WTC11 (cell line): Measurements from ENCODE around the gene SNTB2. TPM values are rescaled to one million over a fixed set of nuclear protein-coding genes. Genes with fewer than 3 reads are reported as not detected.

Source experiments
- ATAC-seq: fragments of 200-7000 bp; cut with Tn5 transposase; 2 replicates; pipeline ENCODE4 v1.10.0; 2021; ENCODE audit warnings: mild to moderate bottlenecking, moderate library complexity
- CTCF ChIA-PET: fragments of 300-600 bp; sonication (Branson Sonifier 250); formaldehyde crosslinking; loops from one replicate; lab custom pipeline; 2021; ENCODE audit warnings: antibody characterized with exemption; lab: Charles Lee
- POLR2A ChIA-PET: fragments of 350-600 bp; sonication (Branson Sonifier 250); formaldehyde crosslinking; loops from one replicate; lab custom pipeline; 2021; ENCODE audit warnings: antibody characterized with exemption; lab: Charles Lee
- DNase-seq: peaks from one replicate; pipeline ENCODE4 v3.0.0; 2021; ENCODE audit warnings: low spot score
- H3K27ac Mint-ChIP-seq: 2 replicates; pipeline ENCODE4 v1.8.0; 2021; ENCODE audit warnings: mixed read lengths
- H3K27me3 Mint-ChIP-seq: 2 replicates; pipeline ENCODE4 v1.8.0; 2021; ENCODE audit warnings: low read depth, mild to moderate bottlenecking, moderate library complexity, mixed read lengths
- H3K36me3 Mint-ChIP-seq: 2 replicates; pipeline ENCODE4 v1.8.0; 2021; ENCODE audit warnings: mixed read lengths
- H3K4me1 Mint-ChIP-seq: 2 replicates; pipeline ENCODE4 v1.8.0; 2022; ENCODE audit warnings: mixed read lengths
- H3K4me3 Mint-ChIP-seq: 2 replicates; pipeline ENCODE4 v1.8.0; 2021; ENCODE audit warnings: mild to moderate bottlenecking, moderate library complexity, mixed read lengths
- H3K9me3 Mint-ChIP-seq: 2 replicates; pipeline ENCODE4 v1.8.0; 2021; ENCODE audit warnings: mixed read lengths
- AR ChIP-seq: fragments of 250-450 bp; sonication (Bioruptor Pico); IDR thresholded peaks from 2 replicates; pipeline ENCODE4 v1.9.0; 2021; ENCODE audit warnings: mild to moderate bottlenecking
- CBFB ChIP-seq: sonication (generic); formaldehyde crosslinking; IDR thresholded peaks from 2 replicates; pipeline ENCODE4 v1.8.1; 2022; ENCODE audit warnings: mild to moderate bottlenecking, low read depth, missing genetic modification reagents
- EMX1 ChIP-seq: fragments of 250-450 bp; sonication (Bioruptor Pico); IDR thresholded peaks from 2 replicates; pipeline ENCODE4 v1.8.0; 2021; ENCODE audit warnings: mild to moderate bottlenecking
- ERG ChIP-seq: fragments of 250-450 bp; sonication (Bioruptor Pico); IDR thresholded peaks from 2 replicates; pipeline ENCODE4 v1.8.0; 2021; ENCODE audit warnings: mild to moderate bottlenecking
- ESRRA ChIP-seq: sonication (generic); formaldehyde crosslinking; IDR thresholded peaks from 2 replicates; pipeline ENCODE4 v1.8.1; 2022; ENCODE audit warnings: mild to moderate bottlenecking, missing genetic modification reagents, borderline replicate concordance
- FOXK1 ChIP-seq: sonication (generic); formaldehyde crosslinking; IDR thresholded peaks from 2 replicates; pipeline ENCODE4 v1.8.0; 2022; ENCODE audit warnings: mild to moderate bottlenecking, moderate library complexity, missing genetic modification reagents
- GTF2I ChIP-seq: fragments of 250-450 bp; sonication (Bioruptor Pico); conservative IDR thresholded peaks from 2 replicates; pipeline ENCODE4 v1.4.0; 2021; ENCODE audit warnings: mild to moderate bottlenecking
- HMGXB4 ChIP-seq: sonication (generic); formaldehyde crosslinking; IDR thresholded peaks from 2 replicates; pipeline ENCODE4 v1.8.1; 2023; ENCODE audit warnings: mild to moderate bottlenecking, moderate library complexity, missing genetic modification reagents
- MAX ChIP-seq: sonication (generic); formaldehyde crosslinking; IDR thresholded peaks from 2 replicates; pipeline ENCODE4 v1.8.0; 2022; ENCODE audit warnings: mild to moderate bottlenecking, missing genetic modification reagents
- NFATC4 ChIP-seq: fragments of 250-450 bp; sonication (Bioruptor Pico); IDR thresholded peaks from 2 replicates; pipeline ENCODE4 v1.9.0; 2021; ENCODE audit warnings: mild to moderate bottlenecking
- NR3C1 ChIP-seq: sonication (generic); formaldehyde crosslinking; conservative IDR thresholded peaks from 2 replicates; pipeline ENCODE4 v1.8.1; 2023; ENCODE audit warnings: low read depth, mild to moderate bottlenecking, missing genetic modification reagents
- SMAD3 ChIP-seq: sonication (generic); formaldehyde crosslinking; IDR thresholded peaks from 2 replicates; pipeline ENCODE4 v1.8.0; 2022; ENCODE audit warnings: missing genetic modification reagents, mild to moderate bottlenecking, borderline replicate concordance
- TEAD4 ChIP-seq: sonication (generic); formaldehyde crosslinking; IDR thresholded peaks from 2 replicates; pipeline ENCODE4 v1.8.0; 2022; ENCODE audit warnings: mild to moderate bottlenecking, missing genetic modification reagents
- TP53 ChIP-seq: sonication (generic); formaldehyde crosslinking; IDR thresholded peaks from 2 replicates; pipeline ENCODE4 v1.8.1; 2023; ENCODE audit warnings: mild to moderate bottlenecking, missing genetic modification reagents
- ZNF121 ChIP-seq: sonication (generic); formaldehyde crosslinking; IDR thresholded peaks from 2 replicates; pipeline ENCODE4 v1.8.0; 2023; ENCODE audit warnings: missing genetic modification reagents
- ZNF138 ChIP-seq: sonication (generic); formaldehyde crosslinking; conservative IDR thresholded peaks from 2 replicates; pipeline ENCODE4 v1.8.1; 2022; ENCODE audit warnings: mild to moderate bottlenecking, moderate library complexity, missing genetic modification reagents
- ZNF232 ChIP-seq: sonication (generic); formaldehyde crosslinking; IDR thresholded peaks from 2 replicates; pipeline ENCODE4 v1.8.0; 2022; ENCODE audit warnings: mild to moderate bottlenecking, missing genetic modification reagents
- ZNF263 ChIP-seq: sonication (generic); formaldehyde crosslinking; IDR thresholded peaks from 2 replicates; pipeline ENCODE4 v1.8.1; 2022; ENCODE audit warnings: low read depth, mild to moderate bottlenecking, moderate library complexity, missing genetic modification reagents
- ZNF423 ChIP-seq: fragments of 250-450 bp; sonication (Bioruptor Pico); IDR thresholded peaks from 2 replicates; pipeline ENCODE4 v2.1.2; 2022; ENCODE audit warnings: mild to moderate bottlenecking, moderate library complexity
- total RNA-seq: library from RNA; stranded (reverse); gene quantifications from 3 replicates; pipeline ENCODE4 v1.2.3, GENCODE V29; 2021
- TF ChIP-seq, protein P1 (sequence below): fragments of 200-600 bp; IDR thresholded peaks from 2 replicates; pipeline ENCODE4 v1.8.0; 2022; ENCODE audit warnings: antibody characterized with exemption
- TF ChIP-seq, protein P2 (sequence below): sonication (generic); formaldehyde crosslinking; conservative IDR thresholded peaks from 2 replicates; pipeline ENCODE4 v1.8.1; 2022; ENCODE audit warnings: mild to moderate bottlenecking, missing genetic modification reagents
- TF ChIP-seq, protein P3 (sequence below): sonication (generic); formaldehyde crosslinking; IDR thresholded peaks from 2 replicates; pipeline ENCODE4 v1.8.1; 2022; ENCODE audit warnings: missing genetic modification reagents, borderline replicate concordance
- TF ChIP-seq, protein P4 (sequence below): sonication (generic); formaldehyde crosslinking; IDR thresholded peaks from 2 replicates; pipeline ENCODE4 v1.8.1; 2022; ENCODE audit warnings: low read depth, missing genetic modification reagents, borderline replicate concordance
- TF ChIP-seq, protein P5 (sequence below): sonication (generic); formaldehyde crosslinking; IDR thresholded peaks from 2 replicates; pipeline ENCODE4 v1.8.1; 2023; ENCODE audit warnings: mild to moderate bottlenecking, missing genetic modification reagents, moderate library complexity

The SNTB2 gene
- total RNA-seq, 1 experiment from 2014 or later: 23.7 TPM

- CTCF ChIA-PET: interaction anchor here (1.3 to 2.2 kb wide), 2 partner anchors 13 to 161 kb away, joined by 6 to 7 read pairs; no protein-coding TSS in a partner anchor
- POLR2A ChIA-PET: no interaction called here
- Mint-ChIP-seq H3K36me3 (peaks cover 2% of the 10 kb centered on the region; the same call in 1 of the 2 replicates), H3K4me3 (peak within 1 kb of the TSS; percentile 96), H3K9me3 (no peaks in the 10 kb centered on the region), H3K27me3 (no peaks in the 10 kb centered on the region), H3K4me1 (peaks cover 9% of the 10 kb centered on the region), H3K27ac (peak within 1 kb of the TSS; percentile 96)
- ATAC-seq (peak; percentile 95), DNase-seq (peak; percentile 97)
- TF ChIP-seq CBFB (CRISPR knock-in tag) (no peak), MAX (no peak), EMX1 (CRISPR knock-in tag) (no peak), ESRRA (CRISPR knock-in tag) (peak; percentile 36; the same call in 1 of the 2 replicates), FOXK1 (CRISPR knock-in tag) (peak; percentile 80; the same call in 1 of the 2 replicates), NFATC4 (no peak), NR3C1 (CRISPR knock-in tag) (no peak), TEAD4 (peak; percentile 2; the same call in 1 of the 2 replicates), ZNF121 (CRISPR knock-in tag) (no peak), SMAD3 (CRISPR knock-in tag) (no peak; the same call in 1 of the 2 replicates), ERG (CRISPR knock-in tag) (no peak), ZNF138 (CRISPR knock-in tag) (no peak), ZNF232 (CRISPR knock-in tag) (peak; percentile 87; the same call in 1 of the 2 replicates), HMGXB4 (CRISPR knock-in tag) (peak; percentile 70), TP53 (no peak; the same call in 1 of the 2 replicates), GTF2I (no peak), ZNF263 (CRISPR knock-in tag) (0 out of 2 replicates have a peak, but pooled peaks have one; percentile 33), AR (CRISPR knock-in tag) (no peak), ZNF423 (0 out of 2 replicates have a peak, but pooled peaks have one; percentile 47)
- TF ChIP-seq, protein P1, sequence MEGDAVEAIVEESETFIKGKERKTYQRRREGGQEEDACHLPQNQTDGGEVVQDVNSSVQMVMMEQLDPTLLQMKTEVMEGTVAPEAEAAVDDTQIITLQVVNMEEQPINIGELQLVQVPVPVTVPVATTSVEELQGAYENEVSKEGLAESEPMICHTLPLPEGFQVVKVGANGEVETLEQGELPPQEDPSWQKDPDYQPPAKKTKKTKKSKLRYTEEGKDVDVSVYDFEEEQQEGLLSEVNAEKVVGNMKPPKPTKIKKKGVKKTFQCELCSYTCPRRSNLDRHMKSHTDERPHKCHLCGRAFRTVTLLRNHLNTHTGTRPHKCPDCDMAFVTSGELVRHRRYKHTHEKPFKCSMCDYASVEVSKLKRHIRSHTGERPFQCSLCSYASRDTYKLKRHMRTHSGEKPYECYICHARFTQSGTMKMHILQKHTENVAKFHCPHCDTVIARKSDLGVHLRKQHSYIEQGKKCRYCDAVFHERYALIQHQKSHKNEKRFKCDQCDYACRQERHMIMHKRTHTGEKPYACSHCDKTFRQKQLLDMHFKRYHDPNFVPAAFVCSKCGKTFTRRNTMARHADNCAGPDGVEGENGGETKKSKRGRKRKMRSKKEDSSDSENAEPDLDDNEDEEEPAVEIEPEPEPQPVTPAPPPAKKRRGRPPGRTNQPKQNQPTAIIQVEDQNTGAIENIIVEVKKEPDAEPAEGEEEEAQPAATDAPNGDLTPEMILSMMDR: peak; percentile 95
- TF ChIP-seq, protein P2, sequence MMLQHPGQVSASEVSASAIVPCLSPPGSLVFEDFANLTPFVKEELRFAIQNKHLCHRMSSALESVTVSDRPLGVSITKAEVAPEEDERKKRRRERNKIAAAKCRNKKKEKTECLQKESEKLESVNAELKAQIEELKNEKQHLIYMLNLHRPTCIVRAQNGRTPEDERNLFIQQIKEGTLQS (CRISPR knock-in tag): no peak
- TF ChIP-seq, protein P3, sequence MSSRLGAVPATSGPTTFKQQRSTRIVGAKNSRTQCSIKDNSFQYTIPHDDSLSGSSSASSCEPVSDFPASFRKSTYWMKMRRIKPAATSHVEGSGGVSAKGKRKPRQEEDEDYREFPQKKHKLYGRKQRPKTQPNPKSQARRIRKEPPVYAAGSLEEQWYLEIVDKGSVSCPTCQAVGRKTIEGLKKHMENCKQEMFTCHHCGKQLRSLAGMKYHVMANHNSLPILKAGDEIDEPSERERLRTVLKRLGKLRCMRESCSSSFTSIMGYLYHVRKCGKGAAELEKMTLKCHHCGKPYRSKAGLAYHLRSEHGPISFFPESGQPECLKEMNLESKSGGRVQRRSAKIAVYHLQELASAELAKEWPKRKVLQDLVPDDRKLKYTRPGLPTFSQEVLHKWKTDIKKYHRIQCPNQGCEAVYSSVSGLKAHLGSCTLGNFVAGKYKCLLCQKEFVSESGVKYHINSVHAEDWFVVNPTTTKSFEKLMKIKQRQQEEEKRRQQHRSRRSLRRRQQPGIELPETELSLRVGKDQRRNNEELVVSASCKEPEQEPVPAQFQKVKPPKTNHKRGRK (CRISPR knock-in tag): no peak
- TF ChIP-seq, protein P4, sequence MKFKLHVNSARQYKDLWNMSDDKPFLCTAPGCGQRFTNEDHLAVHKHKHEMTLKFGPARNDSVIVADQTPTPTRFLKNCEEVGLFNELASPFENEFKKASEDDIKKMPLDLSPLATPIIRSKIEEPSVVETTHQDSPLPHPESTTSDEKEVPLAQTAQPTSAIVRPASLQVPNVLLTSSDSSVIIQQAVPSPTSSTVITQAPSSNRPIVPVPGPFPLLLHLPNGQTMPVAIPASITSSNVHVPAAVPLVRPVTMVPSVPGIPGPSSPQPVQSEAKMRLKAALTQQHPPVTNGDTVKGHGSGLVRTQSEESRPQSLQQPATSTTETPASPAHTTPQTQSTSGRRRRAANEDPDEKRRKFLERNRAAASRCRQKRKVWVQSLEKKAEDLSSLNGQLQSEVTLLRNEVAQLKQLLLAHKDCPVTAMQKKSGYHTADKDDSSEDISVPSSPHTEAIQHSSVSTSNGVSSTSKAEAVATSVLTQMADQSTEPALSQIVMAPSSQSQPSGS (CRISPR knock-in tag): no peak
- TF ChIP-seq, protein P5, sequence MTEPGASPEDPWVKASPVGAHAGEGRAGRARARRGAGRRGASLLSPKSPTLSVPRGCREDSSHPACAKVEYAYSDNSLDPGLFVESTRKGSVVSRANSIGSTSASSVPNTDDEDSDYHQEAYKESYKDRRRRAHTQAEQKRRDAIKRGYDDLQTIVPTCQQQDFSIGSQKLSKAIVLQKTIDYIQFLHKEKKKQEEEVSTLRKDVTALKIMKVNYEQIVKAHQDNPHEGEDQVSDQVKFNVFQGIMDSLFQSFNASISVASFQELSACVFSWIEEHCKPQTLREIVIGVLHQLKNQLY (CRISPR knock-in tag): no peak
These were observed 123.9 kb downstream of the SNTB2 start, which contains the start of gene VPS4A for GRCh38 chr16:69310653-69311532. TSS of gene VPS4A (plus strand) at chr16:69311350. CDS start at chr16:69311512, 162 bp downstream.
